ENCODE data around the gene UBXN7.

Gene UBXN7

GRCh38 chr3:196339044-196339443 lies 93.2 kb downstream of the UBXN7 start:
- no peaks in the 10 kb centered on the region for H3K4me1 ChIP-seq (ENCODE audit: insufficient read depth, low read length)
- H3K9ac ChIP-seq (ENCODE audit: low read depth, low read length) = no peak overlapping the region
- H3K27ac ChIP-seq (ENCODE audit: low read length) = no peak overlapping the region
- no peaks in the 10 kb centered on the region for H3K27me3 ChIP-seq (ENCODE audit: insufficient read depth, low read length, poor library complexity)
- no peak for DNase-seq
- no peak overlapping the region for H3K4me3 ChIP-seq (ENCODE audit: low read depth in 1 of 2, low read length in 2 of 2)
- no peaks in the 10 kb centered on the region for H4K20me1 ChIP-seq (ENCODE audit: insufficient read depth, low read length)
- H3K9me3 ChIP-seq (ENCODE audit: insufficient read depth, low read length, severe bottlenecking) = no peaks in the 10 kb centered on the region
- no peak overlapping the region for H3K4me2 ChIP-seq (ENCODE audit: insufficient read depth, low read length)
- no peak overlapping the region for H2AFZ ChIP-seq (ENCODE audit: low read depth, low read length)
- TF ChIP-seq CTCF (IDR thresholded peaks at IDR 0.05; ENCODE audit: borderline replicate concordance, extremely low read depth, low read length, poor library complexity, severe bottlenecking) (no peak), EZH2 (IDR thresholded peaks at IDR 0.05; ENCODE audit: borderline replicate concordance, low read depth, low read length, severe bottlenecking) (no peak)
- no peak for ATAC-seq (ENCODE audit: insufficient read depth, low read depth)
- no peaks in the 10 kb centered on the region for H3K36me3 ChIP-seq (ENCODE audit: insufficient read depth, low read length)
- no peaks in the 10 kb centered on the region for H3K79me2 ChIP-seq (ENCODE audit: insufficient read depth, low read length)

GRCh38 chr3:196336319-196337145 lies 95.7 kb downstream of the UBXN7 start:
- Histone ChIP-seq H3K4me1 (ENCODE audit: insufficient read depth, low read length) (no peaks in the 10 kb centered on the region), H3K4me2 (ENCODE audit: insufficient read depth, low read length) (no peak overlapping the region)
- TF ChIP-seq EZH2 (IDR thresholded peaks at IDR 0.05; ENCODE audit: borderline replicate concordance, low read depth, low read length, severe bottlenecking) (no peak), CTCF (IDR thresholded peaks at IDR 0.05; ENCODE audit: borderline replicate concordance, extremely low read depth, low read length, poor library complexity, severe bottlenecking) (no peak)

GRCh38 chr3:196335503-196335948 lies 96.7 kb downstream of the UBXN7 start:
- no peak for ATAC-seq (ENCODE audit: insufficient read depth, low read depth)
- Histone ChIP-seq H3K4me3 (ENCODE audit: low read depth in 1 of 2, low read length in 2 of 2) (no peak overlapping the region), H3K27me3 (ENCODE audit: insufficient read depth, low read length, poor library complexity) (no peaks in the 10 kb centered on the region), H3K79me2 (ENCODE audit: insufficient read depth, low read length) (no peaks in the 10 kb centered on the region), H3K9ac (ENCODE audit: low read depth, low read length) (no peak overlapping the region), H3K9me3 (ENCODE audit: insufficient read depth, low read length, severe bottlenecking) (no peaks in the 10 kb centered on the region), H4K20me1 (ENCODE audit: insufficient read depth, low read length) (no peaks in the 10 kb centered on the region), H3K36me3 (ENCODE audit: insufficient read depth, low read length) (no peaks in the 10 kb centered on the region), H3K27ac (ENCODE audit: low read length) (no peak overlapping the region), H3K4me2 (ENCODE audit: insufficient read depth, low read length) (no peak overlapping the region), H3K4me1 (ENCODE audit: insufficient read depth, low read length) (no peaks in the 10 kb centered on the region), H2AFZ (ENCODE audit: low read depth, low read length) (no peak overlapping the region)
- TF ChIP-seq EZH2 (IDR thresholded peaks at IDR 0.05; ENCODE audit: borderline replicate concordance, low read depth, low read length, severe bottlenecking) (no peak), CTCF (IDR thresholded peaks at IDR 0.05; ENCODE audit: borderline replicate concordance, extremely low read depth, low read length, poor library complexity, severe bottlenecking) (no peak)
- DNase-seq = no peak

More at GRCh38 chr3:196336319-196337145, 95.7 kb downstream of the UBXN7 start:
- no peaks in the 10 kb centered on the region for H3K27me3 ChIP-seq (ENCODE audit: insufficient read depth, low read length, poor library complexity)
- no peak overlapping the region for H3K27ac ChIP-seq (ENCODE audit: low read length)
- no peaks in the 10 kb centered on the region for H3K36me3 ChIP-seq (ENCODE audit: insufficient read depth, low read length)
- H2AFZ ChIP-seq (ENCODE audit: low read depth, low read length) = no peak overlapping the region
- H3K4me3 ChIP-seq (ENCODE audit: low read depth in 1 of 2, low read length in 2 of 2) = no peak overlapping the region
- no peak for ATAC-seq (ENCODE audit: insufficient read depth, low read depth)
- no peak for DNase-seq
- H3K9ac ChIP-seq (ENCODE audit: low read depth, low read length) = no peak overlapping the region
- no peaks in the 10 kb centered on the region for H3K79me2 ChIP-seq (ENCODE audit: insufficient read depth, low read length)
- H3K9me3 ChIP-seq (ENCODE audit: insufficient read depth, low read length, severe bottlenecking) = no peaks in the 10 kb centered on the region
- no peaks in the 10 kb centered on the region for H4K20me1 ChIP-seq (ENCODE audit: insufficient read depth, low read length)

Data from DND-41 (cell line).